K562 (cell line): Measurements from ENCODE around the gene SMCP. TPM values are rescaled to one million over a fixed set of nuclear protein-coding genes. Genes with fewer than 3 reads are reported as not detected.

ENCODE experiments used
- ATAC-seq: fragments of 200-7000 bp; cut with Tn5 transposase; 3 replicates; pipeline ENCODE4 v1.9.1; 2020; ENCODE audit warnings: moderate library complexity
- BruUV-seq: library from RNA; stranded (reverse); fragments of 400-500 nt; replicated peaks from 2 replicates; lab custom pipeline; 2021; lab: Mats Ljungman, UMichigan
- CTCF ChIA-PET: fragments of 300-600 bp; formaldehyde crosslinking; extraction: SDS; loops from one replicate; lab custom pipeline; 2021; ENCODE audit warnings: low intra/inter-chr PET ratio; lab: Yijun Ruan, JAX
- POLR2A ChIA-PET: fragments of 300-600, 350-650 bp; sonication (Branson Sonifier 250); formaldehyde crosslinking; extraction: SDS; loops from one replicate; lab custom pipeline; 2021; ENCODE audit warnings: antibody characterized with exemption, inconsistent platforms; lab: Yijun Ruan, JAX
- DNase-seq, 4 experiments: peaks; one replicate each; pipeline versions ENCODE4 v3.0.0 to v3.0.0-alpha.2; 2011 to 2018; ENCODE audit warnings: low spot score in 3 of 4, mixed read lengths in 3 of 4; ENCODE audit errors: extremely low read depth in 1 of 4
- FAIRE-seq: peaks from 2 replicates; lab custom pipeline; 2011; peaks lifted over from hg19 to GRCh38; lab: Jason Lieb, UNC
- H2AFZ ChIP-seq: 2 replicates; pipeline ENCODE4 v1.6.0; 2011; ENCODE audit warnings: low read depth, low read length, control low read depth, inconsistent platforms
- H3K27ac ChIP-seq: fragments of 200-600 bp; 3 replicates; pipeline ENCODE4 v1.8.0; 2011; ENCODE audit warnings: low read depth, mild to moderate bottlenecking, control low read depth, inconsistent platforms, low read length, moderate library complexity, mixed read lengths; ENCODE audit errors: extremely low read depth
- H3K27me3 ChIP-seq, 2 experiments: fragments of 300-600 bp in 1 of 2; 2 replicates in 1 of 2; 3 replicates in 1 of 2; pipeline versions ENCODE4 v1.6.0 to v1.8.0; 2011; ENCODE audit warnings: inconsistent platforms in 2 of 2, low read length in 2 of 2, mild to moderate bottlenecking in 1 of 2, mixed read lengths in 1 of 2, moderate library complexity in 1 of 2; ENCODE audit not compliant: control insufficient read depth in 2 of 2, insufficient read depth in 2 of 2
- H3K36me3 ChIP-seq: fragments of 300-600 bp; 3 replicates; pipeline ENCODE4 v1.8.0; 2011; ENCODE audit warnings: mild to moderate bottlenecking, low read length, inconsistent platforms; ENCODE audit not compliant: control insufficient read depth, insufficient read depth
- H3K4me1 ChIP-seq, 2 experiments: fragments of 200-600 bp in 1 of 2; replicated peaks in 1 of 2; 2 replicates in 1 of 2; 3 replicates in 1 of 2; pipeline versions ENCODE4 v1.5.1 to v1.8.0; 2011; ENCODE audit warnings: inconsistent platforms in 2 of 2, low read length in 2 of 2, mild to moderate bottlenecking in 1 of 2, mixed read lengths in 1 of 2, moderate library complexity in 1 of 2; ENCODE audit not compliant: control insufficient read depth in 2 of 2, insufficient read depth in 2 of 2
- H3K4me2 ChIP-seq: 2 replicates; pipeline ENCODE4 v1.6.1; 2011; ENCODE audit warnings: low read length, control low read depth, inconsistent platforms, mixed read lengths; ENCODE audit not compliant: insufficient read depth
- H3K4me3 ChIP-seq: fragments of 200-600 bp; sonication (generic), shearing (Covaris generic); 2 replicates; pipeline ENCODE4 v1.5.1; 2016; ENCODE audit warnings: control low read depth, inconsistent platforms
- H3K79me2 ChIP-seq: fragments of 200-600 bp; 3 replicates; pipeline ENCODE4 v1.8.0; 2011; ENCODE audit warnings: low read length, inconsistent platforms; ENCODE audit not compliant: control insufficient read depth, insufficient read depth
- H3K9ac ChIP-seq, 2 experiments: 2 replicates each; pipeline versions ENCODE4 v1.6.0 to v1.6.1; 2011; ENCODE audit warnings: low read depth in 2 of 2, low read length in 2 of 2, control low read depth in 1 of 2, inconsistent platforms in 1 of 2, mild to moderate bottlenecking in 1 of 2, mixed read lengths in 1 of 2; ENCODE audit not compliant: insufficient read depth in 1 of 2
- H3K9me1 ChIP-seq: one replicate; pipeline ENCODE4 v1.6.0; 2011; ENCODE audit warnings: inconsistent platforms, mild to moderate bottlenecking, low read length, moderate library complexity; ENCODE audit not compliant: control insufficient read depth, insufficient read depth
- H3K9me3 ChIP-seq: replicated peaks from 2 replicates; pipeline ENCODE4 v1.5.1; 2011; ENCODE audit warnings: low read depth, low read length, inconsistent platforms; ENCODE audit not compliant: control insufficient read depth, insufficient read depth
- H4K20me1 ChIP-seq: replicated peaks from 2 replicates; pipeline ENCODE4 v1.6.1; 2011; ENCODE audit warnings: low read length, inconsistent platforms, mixed read lengths; ENCODE audit not compliant: control insufficient read depth, insufficient read depth
- FOXA3 ChIP-seq, 2 experiments: fragments of 450-650 bp in 1 of 2; sonication (generic) in 1 of 2; formaldehyde crosslinking; IDR thresholded peaks in 1 of 2; conservative IDR thresholded peaks in 1 of 2; 2 replicates each; pipeline versions ENCODE4 v1.4.0 to v1.8.0; 2020 to 2022; ENCODE audit warnings: mild to moderate bottlenecking in 2 of 2, missing genetic modification reagents in 1 of 2
- WGBS: fragments of 100-300 bp; shearing (Covaris generic); methylation state at CpG from one replicate; pipeline ENCODE4 v1.1.6; 2016; ENCODE audit warnings: low coverage, mixed read lengths; ENCODE audit not compliant: insufficient coverage; ENCODE audit errors: missing lambda C conversion rate; 5-methylcytosine and 5-hydroxymethylcytosine counted together
- in situ Hi-C: fragments of 300-500 bp; cut with MboI; formaldehyde crosslinking; loops from 4 replicates; pipeline ENCODE4 v1.15.0; 2018; ENCODE audit warnings: inconsistent platforms, mixed read lengths
- intact Hi-C: fragments of 100-400 bp; cut with micrococcal nuclease; formaldehyde crosslinking; loops from 2 replicates; pipeline ENCODE4 v1.14.2; 2022
- polyA plus RNA-seq, 8 experiments: library from polyadenylated mRNA; depleted of rRNA in 4 of 8; stranded (reverse) in 5 of 8; unstranded in 3 of 8; fragments of >200 nt; fragmentation: Nextera tagmentation in 2 of 8; fragmentation: Illumina TruSeq in 1 of 8; extraction: Ambion mirVana in 2 of 8; extraction: Trizol in 1 of 8; gene quantifications; 2 replicates each; pipeline versions ENCODE4 v1.2.1 to v1.2.3, GENCODE V29; 2011 to 2014; ENCODE audit warnings: inconsistent platforms in 1 of 8, missing spikeins in 1 of 8
- total RNA-seq, 7 experiments: library from RNA; depleted of rRNA in 6 of 7; stranded (reverse); fragments of >200 nt in 6 of 7; fragmentation: Illumina TruSeq in 2 of 7; extraction: Trizol in 2 of 7; gene quantifications; 2 replicates each; pipeline versions ENCODE4 v1.2.1 to v1.2.3, GENCODE V29; 2011 to 2021; ENCODE audit warnings: low replicate concordance in 1 of 7
- TF ChIP-seq, protein P1 (sequence below), 2 experiments: fragments of 450-650 bp in 1 of 2; sonication (generic) in 1 of 2; formaldehyde crosslinking in 1 of 2; IDR thresholded peaks in 1 of 2; conservative IDR thresholded peaks in 1 of 2; 2 replicates each; pipeline versions ENCODE4 v1.6.1 to v1.8.1; 2016 to 2023; ENCODE audit warnings: mild to moderate bottlenecking in 2 of 2, moderate library complexity in 2 of 2, inconsistent platforms in 1 of 2, missing genetic modification reagents in 1 of 2

Gene SMCP
- total and polyA plus RNA-seq, 9 of the 15 experiments (the other 6 are each of a cell fraction or from before 2014, with no cell fraction given): not detected

DNA sequence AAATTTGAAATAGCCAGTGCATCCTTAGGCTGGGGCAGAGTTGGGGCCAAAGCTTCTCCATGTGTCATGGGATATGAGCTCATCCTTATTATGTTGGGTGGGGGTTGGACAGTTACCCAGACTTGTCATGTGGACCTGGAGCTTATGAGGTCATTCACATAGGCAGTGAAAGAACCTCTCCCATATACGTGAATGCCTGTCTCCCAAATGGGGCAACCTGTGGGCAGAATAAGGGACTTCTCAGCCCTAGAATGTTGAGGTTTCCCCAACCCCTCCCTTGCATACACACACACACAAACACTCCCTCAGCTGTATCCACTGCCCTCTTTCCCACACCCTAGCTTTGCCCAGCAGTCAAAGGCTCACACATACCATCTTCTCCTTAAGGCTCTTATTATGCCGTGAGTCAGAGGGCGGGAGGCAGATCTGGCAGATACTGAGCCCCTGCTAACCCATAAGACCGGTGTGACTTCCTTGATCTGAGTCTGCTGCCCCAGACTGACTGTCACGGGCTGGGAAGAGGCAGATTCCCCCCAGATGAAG is 28.0 kb downstream of the SMCP start:
- no peaks in the 10 kb centered on the region for H3K9me3 ChIP-seq
- no peak overlapping the region for H2AFZ ChIP-seq
- H3K4me2 ChIP-seq: no peak overlapping the region
- H3K4me1 ChIP-seq: no peaks in the 10 kb centered on the region
- intact Hi-C loops (no loop called here), in situ Hi-C loops (no loop called here)
- H3K9ac ChIP-seq: no peak overlapping the region
- 0% methylated on average over 5 of the region's 5 CpGs for WGBS
- no peaks in the 10 kb centered on the region for H3K9me1 ChIP-seq
- no peak overlapping the region for H3K27ac ChIP-seq
- no peaks in the 10 kb centered on the region for H4K20me1 ChIP-seq
- CTCF ChIA-PET: no interaction called here
- FAIRE-seq: no peak
- no peaks in the 10 kb centered on the region for H3K36me3 ChIP-seq
- no peak overlapping the region for H3K4me3 ChIP-seq
- no TSS peak for BruUV-seq
- no peaks in the 10 kb centered on the region for H3K79me2 ChIP-seq
- no peak for TF ChIP-seq FOXA3 (CRISPR knock-in tag; conservative IDR thresholded peaks at IDR 0.05 in 1 of 2, IDR thresholded peaks at IDR 0.05 in 1 of 2)
- TF ChIP-seq, protein P1, sequence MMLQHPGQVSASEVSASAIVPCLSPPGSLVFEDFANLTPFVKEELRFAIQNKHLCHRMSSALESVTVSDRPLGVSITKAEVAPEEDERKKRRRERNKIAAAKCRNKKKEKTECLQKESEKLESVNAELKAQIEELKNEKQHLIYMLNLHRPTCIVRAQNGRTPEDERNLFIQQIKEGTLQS (IDR thresholded peaks at IDR 0.05): peak; percentile 47
- TF ChIP-seq, protein P1 (CRISPR knock-in tag; conservative IDR thresholded peaks at IDR 0.05): no peak
- H3K27me3 ChIP-seq: peaks cover 0 to 4% of the 10 kb centered on the region in 2 experiments; a peak in 1 of 5 replicates
- POLR2A ChIA-PET: interaction anchor here (0.8 to 0.9 kb wide), 2 partner anchors 9 to 327 kb away, joined by 3 to 4 read pairs; no protein-coding TSS in a partner anchor
- no peak for DNase-seq
- ATAC-seq: no peak
